GM12878 (cell line): ENCODE measurements around the gene THRB. TPM values are rescaled to one million over a fixed set of nuclear protein-coding genes. Genes with fewer than 3 reads are reported as not detected.

Experiments
- ATAC-seq: fragments of 200-7000 bp; cut with Tn5 transposase; 3 replicates; pipeline ENCODE4 v1.9.1; 2020; ENCODE audit warnings: mild to moderate bottlenecking, moderate library complexity
- BruUV-seq: library from RNA; stranded (reverse); fragments of 400-500 nt; replicated peaks from 2 replicates; lab custom pipeline; 2021; lab: Mats Ljungman, UMichigan
- CTCF ChIA-PET: fragments of 300-600 bp; sonication (Branson Sonifier 250); formaldehyde crosslinking; extraction: SDS; loops from one replicate; lab custom pipeline; 2021; ENCODE audit warnings: inconsistent platforms; lab: Yijun Ruan, JAX
- POLR2A ChIA-PET: fragments of 350-600 bp; formaldehyde crosslinking; extraction: SDS; loops from one replicate; lab custom pipeline; 2021; ENCODE audit warnings: inconsistent platforms; lab: Charles Lee
- RAD21 ChIA-PET: fragments of 300-600 bp; sonication (Branson Sonifier 250); formaldehyde crosslinking; loops from one replicate; lab custom pipeline; 2023; ENCODE audit warnings: antibody characterized with exemption; ENCODE audit not compliant: unreplicated experiment; lab: Charles Lee
- SMC1A ChIA-PET: fragments of 300-600 bp; sonication (Branson Sonifier 250); formaldehyde crosslinking; loops from one replicate; lab custom pipeline; 2023; ENCODE audit not compliant: unreplicated experiment, uncharacterized antibody; lab: Charles Lee
- DNase-seq: peaks from one replicate; pipeline ENCODE4 v3.0.0-alpha.2; 2011; ENCODE audit warnings: low read depth, low spot score
- FAIRE-seq: peaks from 3 replicates; lab custom pipeline; 2011; peaks lifted over from hg19 to GRCh38; lab: Jason Lieb, UNC
- H2AFZ ChIP-seq: 2 replicates; pipeline ENCODE4 v1.6.0; 2011; ENCODE audit warnings: low read depth, low read length, control low read depth; ENCODE audit not compliant: control insufficient read depth
- H3K27ac ChIP-seq: 2 replicates; pipeline ENCODE4 v1.5.1; 2011; ENCODE audit warnings: control low read depth; ENCODE audit not compliant: control insufficient read depth, insufficient read depth
- H3K27me3 ChIP-seq, 2 experiments: replicated peaks in 1 of 2; 2 replicates each; pipeline versions ENCODE4 v1.6.0 to v1.6.1; 2011; ENCODE audit warnings: low read length in 1 of 2; ENCODE audit not compliant: control insufficient read depth in 2 of 2, insufficient read depth in 2 of 2
- H3K36me3 ChIP-seq, 2 experiments: 2 replicates each; pipeline ENCODE4 v1.5.1; 2011; ENCODE audit warnings: low read length in 1 of 2; ENCODE audit not compliant: control insufficient read depth in 2 of 2, insufficient read depth in 2 of 2
- H3K4me1 ChIP-seq: 2 replicates; pipeline ENCODE4 v1.6.1; 2011; ENCODE audit warnings: mild to moderate bottlenecking, low read length, moderate library complexity, mixed read lengths; ENCODE audit not compliant: control insufficient read depth, insufficient read depth
- H3K4me2 ChIP-seq: 2 replicates; pipeline ENCODE4 v1.6.0; 2011; ENCODE audit warnings: control low read depth; ENCODE audit not compliant: control insufficient read depth, insufficient read depth
- H3K4me3 ChIP-seq: fragments of 200-600 bp; sonication (generic); 2 replicates; pipeline ENCODE4 v1.5.1; 2016
- H3K79me2 ChIP-seq: 2 replicates; pipeline ENCODE4 v1.6.0; 2011; ENCODE audit warnings: low read length; ENCODE audit not compliant: control insufficient read depth, insufficient read depth
- H3K9ac ChIP-seq: 2 replicates; pipeline ENCODE4 v1.8.0; 2011; ENCODE audit warnings: low read length, control low read depth, mixed read lengths; ENCODE audit not compliant: control insufficient read depth, insufficient read depth
- H3K9me3 ChIP-seq: replicated peaks from 3 replicates; pipeline ENCODE4 v1.5.1; 2011; ENCODE audit warnings: mild to moderate bottlenecking, low read length; ENCODE audit not compliant: control insufficient read depth, insufficient read depth
- H4K20me1 ChIP-seq: 2 replicates; pipeline ENCODE4 v1.6.0; 2011; ENCODE audit not compliant: control insufficient read depth, insufficient read depth
- BCL11A ChIP-seq: IDR thresholded peaks from 2 replicates; pipeline ENCODE4 v1.6.1; 2011; ENCODE audit warnings: low read depth, low read length
- BRCA1 ChIP-seq: IDR thresholded peaks from 2 replicates; pipeline ENCODE4 v1.6.1; 2011; ENCODE audit warnings: low read depth, low read length, improper control_type of control experiment
- FOXK2 ChIP-seq: fragments of 450-650 bp; IDR thresholded peaks from 2 replicates; pipeline ENCODE4 v1.6.1; 2017; ENCODE audit warnings: mild to moderate bottlenecking, moderate library complexity
- IRF4 ChIP-seq: IDR thresholded peaks from 2 replicates; pipeline ENCODE4 v1.6.1; 2011; ENCODE audit warnings: low read depth, low read length
- MTA3 ChIP-seq: IDR thresholded peaks from 2 replicates; pipeline ENCODE4 v1.6.1; 2012; ENCODE audit warnings: low read length, inconsistent platforms, borderline replicate concordance
- POLR2A ChIP-seq: IDR thresholded peaks from 2 replicates; pipeline ENCODE4 v1.6.1; 2011; ENCODE audit warnings: low read depth, mild to moderate bottlenecking, low read length
- POLR2AphosphoS2 ChIP-seq: IDR thresholded peaks from 2 replicates; pipeline ENCODE4 v1.6.1; 2011; ENCODE audit warnings: low read depth, mild to moderate bottlenecking, low read length, improper control_type of control experiment, moderate library complexity
- RELA ChIP-seq: fragments of 450-650 bp; IDR thresholded peaks from 2 replicates; pipeline ENCODE4 v1.8.0; 2014; ENCODE audit warnings: borderline replicate concordance; ENCODE audit not compliant: partially characterized antibody
- RFX5 ChIP-seq: IDR thresholded peaks from 2 replicates; pipeline ENCODE4 v1.6.1; 2011; ENCODE audit warnings: low read depth, low read length, improper control_type of control experiment
- WRNIP1 ChIP-seq: IDR thresholded peaks from 2 replicates; pipeline ENCODE4 v1.6.1; 2011; ENCODE audit warnings: low read depth, low read length, improper control_type of control experiment, borderline replicate concordance
- WGBS: methylation state at CpG from one replicate; pipeline ENCODE4 v1.1.6; 2016; ENCODE audit warnings: low lambda C conversion rate; ENCODE audit not compliant: insufficient replicate concordance, insufficient coverage; ENCODE audit errors: missing lambda C conversion rate; 5-methylcytosine and 5-hydroxymethylcytosine counted together
- in situ Hi-C: fragments of 300-500 bp; cut with MboI; formaldehyde crosslinking; loops from 9 replicates; pipeline ENCODE4 v1.14.3; 2018; ENCODE audit warnings: mixed read lengths
- intact Hi-C: fragments of 100-400 bp; cut with micrococcal nuclease; formaldehyde crosslinking; loops from one replicate; pipeline ENCODE4 v1.14.2; 2022; ENCODE audit not compliant: unreplicated experiment
- polyA plus RNA-seq, 11 experiments: library from polyadenylated mRNA; depleted of rRNA in 4 of 11; unstranded in 6 of 11; stranded (reverse) in 5 of 11; fragments of >200 nt; fragmentation: Nextera tagmentation in 4 of 11; fragmentation: Illumina TruSeq in 1 of 11; extraction: Ambion mirVana in 4 of 11; extraction: Trizol in 1 of 11; gene quantifications; 1 replicate in 1 of 11; 2 replicates in 10 of 11; pipeline versions ENCODE4 v1.2.1 to v1.2.3, GENCODE V29; 2011 to 2016; ENCODE audit warnings: inconsistent platforms in 2 of 11, missing spikeins in 2 of 11, low read depth in 1 of 11
- total RNA-seq, 4 experiments: library from RNA; depleted of rRNA in 3 of 4; stranded (reverse); fragments of >200 nt in 3 of 4; fragmentation: Illumina TruSeq in 1 of 4; extraction: Trizol in 1 of 4; gene quantifications; 2 replicates each; pipeline versions ENCODE4 v1.2.1 to v1.2.3, GENCODE V29; 2013 to 2021
- TF ChIP-seq, protein P1 (sequence below): fragments of 450-650 bp; IDR thresholded peaks from 2 replicates; pipeline ENCODE4 v1.6.1; 2018; ENCODE audit warnings: borderline replicate concordance, mild to moderate bottlenecking; ENCODE audit not compliant: partially characterized antibody

The THRB gene
- total and polyA plus RNA-seq, 10 of the 15 experiments (the other 5 are each of a cell fraction or from before 2014, with no cell fraction given), result 0.05 TPM; not detected in 9

DNA sequence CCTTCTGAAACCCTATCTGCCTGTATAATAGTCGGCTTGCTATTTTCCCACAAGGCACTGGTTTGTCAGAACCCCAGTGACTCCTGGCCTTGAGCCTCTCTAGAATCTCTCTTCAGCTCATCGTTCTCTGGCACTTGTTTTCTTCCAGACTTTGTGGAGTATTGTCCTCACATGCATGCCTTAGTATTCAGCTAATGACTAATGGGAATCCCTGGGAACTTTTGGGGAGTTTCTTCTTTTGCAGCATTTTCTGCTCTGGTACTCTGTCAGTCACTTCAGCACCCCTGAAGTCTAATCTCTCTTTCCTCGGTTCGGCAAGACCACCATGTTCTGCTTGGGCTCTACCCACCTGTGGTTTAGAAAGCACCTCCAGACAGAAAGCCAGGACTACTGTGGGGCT is 35.8 kb upstream of the THRB start:
- no peak for TF ChIP-seq POLR2A
- no peak for TF ChIP-seq POLR2AphosphoS2
- no peak for TF ChIP-seq RFX5
- TF ChIP-seq BRCA1, result no peak
- TF ChIP-seq RELA, result no peak
- no peak for TF ChIP-seq WRNIP1
- Histone ChIP-seq H3K27me3 (no peaks in the 10 kb centered on the region; a peak in 1 of 4 replicates), H3K79me2 (no peaks in the 10 kb centered on the region), H3K9me3 (no peaks in the 10 kb centered on the region), H3K4me2 (no peak overlapping the region), H3K36me3 (no peaks in the 10 kb centered on the region), H2AFZ (no peak overlapping the region), H3K27ac (no peak overlapping the region), H3K4me1 (no peaks in the 10 kb centered on the region), H3K4me3 (no peak overlapping the region), H4K20me1 (no peaks in the 10 kb centered on the region), H3K9ac (no peak overlapping the region)
- ChIA-PET POLR2A (no interaction called here), CTCF (no interaction called here), SMC1A (no interaction called here), RAD21 (no interaction called here)
- ATAC-seq, result no peak
- intact Hi-C loops, result no loop called here
- FAIRE-seq, result no peak
- WGBS, result 7% methylated on average over 4 of the region's 4 CpGs
- no TSS peak for BruUV-seq
- no peak for DNase-seq
- in situ Hi-C loops, result no loop called here

DNA sequence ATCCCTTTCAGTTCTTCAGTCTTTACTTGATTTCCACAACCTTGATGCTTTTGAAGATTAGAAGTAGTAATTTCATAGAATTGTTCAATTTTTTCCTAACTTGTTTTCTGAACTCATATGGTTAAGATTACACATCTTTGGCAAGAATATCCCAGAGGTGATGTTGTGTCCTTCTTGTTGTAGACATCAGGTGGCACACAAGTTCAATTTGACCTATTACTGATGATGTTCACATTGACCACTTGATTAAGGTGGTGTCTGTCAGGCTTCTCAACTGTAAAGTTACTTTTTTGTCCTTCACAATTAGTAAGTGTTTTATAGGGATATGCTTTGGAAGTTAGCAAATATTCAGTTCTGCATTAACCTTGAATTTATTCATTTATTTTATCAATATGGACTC is 34.6 kb upstream of the THRB start:
- TF ChIP-seq FOXK2 (no peak), MTA3 (no peak), BCL11A (no peak), IRF4 (no peak)
- TF ChIP-seq, protein P1, sequence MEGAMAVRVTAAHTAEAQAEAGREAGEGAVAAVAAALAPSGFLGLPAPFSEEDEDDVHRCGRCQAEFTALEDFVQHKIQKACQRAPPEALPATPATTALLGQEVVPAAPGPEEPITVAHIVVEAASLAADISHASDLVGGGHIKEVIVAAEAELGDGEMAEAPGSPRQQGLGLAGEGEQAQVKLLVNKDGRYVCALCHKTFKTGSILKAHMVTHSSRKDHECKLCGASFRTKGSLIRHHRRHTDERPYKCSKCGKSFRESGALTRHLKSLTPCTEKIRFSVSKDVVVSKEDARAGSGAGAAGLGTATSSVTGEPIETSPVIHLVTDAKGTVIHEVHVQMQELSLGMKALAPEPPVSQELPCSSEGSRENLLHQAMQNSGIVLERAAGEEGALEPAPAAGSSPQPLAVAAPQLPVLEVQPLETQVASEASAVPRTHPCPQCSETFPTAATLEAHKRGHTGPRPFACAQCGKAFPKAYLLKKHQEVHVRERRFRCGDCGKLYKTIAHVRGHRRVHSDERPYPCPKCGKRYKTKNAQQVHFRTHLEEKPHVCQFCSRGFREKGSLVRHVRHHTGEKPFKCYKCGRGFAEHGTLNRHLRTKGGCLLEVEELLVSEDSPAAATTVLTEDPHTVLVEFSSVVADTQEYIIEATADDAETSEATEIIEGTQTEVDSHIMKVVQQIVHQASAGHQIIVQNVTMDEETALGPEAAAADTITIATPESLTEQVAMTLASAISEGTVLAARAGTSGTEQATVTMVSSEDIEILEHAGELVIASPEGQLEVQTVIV, result no peak
- Histone ChIP-seq H4K20me1 (no peaks in the 10 kb centered on the region), H3K79me2 (no peaks in the 10 kb centered on the region), H2AFZ (no peak overlapping the region), H3K4me1 (no peaks in the 10 kb centered on the region), H3K9ac (no peak overlapping the region), H3K9me3 (no peaks in the 10 kb centered on the region), H3K36me3 (no peaks in the 10 kb centered on the region), H3K4me3 (no peak overlapping the region), H3K27ac (no peak overlapping the region), H3K4me2 (no peak overlapping the region), H3K27me3 (no peaks in the 10 kb centered on the region; a peak in 2 of 4 replicates)
- ChIA-PET POLR2A (no interaction called here), RAD21 (no interaction called here), CTCF (no interaction called here), SMC1A (no interaction called here)
- BruUV-seq, result no TSS peak
- in situ Hi-C loops (no loop called here), intact Hi-C loops (no loop called here)
- DNase-seq (no peak), FAIRE-seq (no peak), ATAC-seq (no peak)
